Right forelimb (tissue), 1 donor: ENCODE data around the gene COL20A1.
"Not testable (repeated sequence)": the region's sequence is repeated elsewhere in the genome, so short reads cannot be mapped to it uniquely, and the experiment has no call there.

Experiments used
- DNase-seq: peaks from one replicate; pipeline ENCODE4 v3.0.0-alpha.2; 2018

COL20A1 gene

GRCh38 chr20:63291811-63292210 lies 1.2 kb upstream of the COL20A1 start:
- DNase-seq, result no peak

DNA sequence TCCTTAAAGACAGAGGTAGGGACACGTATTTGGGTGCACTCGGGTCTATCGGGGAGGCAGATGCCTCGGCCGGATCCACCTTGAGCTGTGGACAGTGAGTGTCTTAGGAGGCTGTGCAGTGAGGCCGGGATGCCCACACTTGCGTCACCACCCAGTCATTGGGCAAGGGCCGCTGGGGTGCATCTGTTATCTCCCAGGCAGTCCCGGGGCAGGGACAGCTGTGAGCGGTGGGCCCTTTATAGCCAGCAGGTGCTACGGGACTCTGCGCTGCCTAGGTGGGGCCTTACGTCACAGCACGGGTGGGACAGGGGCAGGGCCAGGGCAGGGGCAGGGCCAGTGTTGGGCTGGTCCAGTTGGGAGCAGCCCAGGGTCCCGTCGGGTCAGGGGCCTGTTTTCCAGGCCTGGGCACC lies 689 bp upstream of the COL20A1 start:
- DNase-seq, result no peak

GRCh38 chr20:63293456-63293855 lies 470 bp downstream of the COL20A1 start:
- no peak for DNase-seq

DNA sequence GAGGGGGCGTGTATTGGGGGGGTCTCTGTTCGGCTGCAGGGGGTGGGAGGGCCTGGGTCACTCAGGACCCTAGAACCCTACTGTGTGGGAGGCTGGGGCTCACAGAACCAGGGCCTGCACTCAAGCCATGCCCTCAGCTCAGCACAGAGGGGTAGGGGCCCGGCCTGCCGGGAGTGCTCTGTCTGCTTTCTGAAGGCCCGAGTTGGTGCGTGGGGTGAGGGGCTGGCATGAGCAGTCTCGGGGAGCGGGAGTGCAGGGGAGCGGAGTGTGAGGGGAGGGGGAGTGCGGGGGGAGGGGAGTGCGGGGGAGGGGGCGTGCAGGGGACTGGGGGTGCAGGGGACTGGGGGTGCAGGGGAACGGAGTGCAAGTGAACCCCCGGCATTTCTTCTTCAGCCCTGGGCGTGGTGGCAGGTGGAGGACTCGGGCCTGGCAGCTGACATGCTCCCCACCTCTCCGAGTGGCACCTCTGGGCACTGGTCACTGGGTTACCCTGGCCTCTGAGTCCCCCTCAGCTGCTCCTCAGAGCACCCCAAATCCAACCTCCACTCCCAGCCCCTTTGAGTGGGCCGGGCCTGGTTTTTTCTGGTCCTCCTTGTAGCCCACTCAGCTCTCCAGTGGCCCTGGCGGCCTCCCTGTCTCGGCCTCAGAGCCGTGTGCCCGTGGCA lies 1.0 kb downstream of the COL20A1 start:
- no peak for DNase-seq

- no peak for DNase-seq
Measured at GRCh38 chr20:63294536-63294900, 1.5 kb downstream of the COL20A1 start.

GRCh38 chr20:63295018-63295417 lies 2.0 kb downstream of the COL20A1 start:
- no peak for DNase-seq

- DNase-seq, result no peak
Measured at GRCh38 chr20:63295422-63295821, 2.4 kb downstream of the COL20A1 start.

DNA sequence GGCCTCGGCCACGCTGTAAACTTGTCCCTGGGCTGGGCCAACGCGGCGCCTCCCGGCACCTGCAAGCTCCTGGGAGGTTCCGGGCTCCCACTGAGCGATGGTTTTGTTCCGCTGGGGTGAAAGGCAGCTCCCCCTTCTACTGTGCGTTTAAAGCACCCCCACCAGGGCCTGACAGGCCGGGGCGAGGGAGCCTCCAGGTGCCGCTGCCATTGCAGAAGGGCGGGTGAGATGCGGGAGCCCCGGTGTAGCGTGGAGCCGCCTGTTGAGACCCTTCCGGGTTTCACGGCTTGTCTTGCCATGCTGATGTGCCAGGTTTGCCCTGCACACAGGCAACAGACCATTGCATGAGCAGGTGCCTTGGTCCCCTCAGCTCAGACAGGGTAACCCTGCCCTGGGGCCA lies 2.9 kb downstream of the COL20A1 start:
- DNase-seq, result no peak

DNA sequence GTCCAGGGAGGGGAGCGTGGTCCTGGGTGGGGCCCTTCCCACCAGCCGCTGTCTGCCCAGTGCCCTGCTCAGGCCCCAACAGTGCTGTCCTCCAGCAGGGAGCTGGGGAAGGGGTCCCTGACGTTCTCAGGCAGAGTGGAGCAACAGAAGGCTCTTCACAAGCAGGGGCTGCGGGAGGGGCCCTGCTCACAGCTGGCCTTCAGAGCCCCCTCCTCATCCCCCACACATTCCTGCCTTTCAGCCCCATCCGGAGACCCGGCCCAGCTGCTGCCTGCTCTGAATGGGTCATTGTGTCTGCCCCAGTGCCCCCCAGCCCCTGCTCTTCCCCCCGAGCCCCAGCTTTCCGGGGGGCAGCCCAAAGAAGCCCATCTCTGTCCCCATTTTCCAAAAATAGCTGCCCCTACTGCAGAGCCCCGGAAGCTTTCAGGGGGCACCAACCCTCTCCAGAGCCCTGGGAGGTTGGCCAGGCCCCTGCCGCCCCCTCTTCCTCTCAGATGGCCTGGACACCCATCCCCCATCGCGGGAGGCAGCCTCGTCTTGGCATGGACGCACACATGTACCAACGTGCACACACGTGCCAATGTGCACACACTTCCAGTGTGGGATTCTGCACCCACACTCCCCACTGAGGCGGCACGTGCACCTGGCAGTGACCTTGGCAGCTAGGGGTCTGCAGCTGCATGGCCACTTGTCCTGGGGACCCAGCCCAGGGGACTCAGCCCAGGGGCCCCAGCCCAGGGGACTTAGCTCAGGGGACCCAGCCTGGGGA lies 3.7 kb downstream of the COL20A1 start:
- DNase-seq, result no peak

DNA sequence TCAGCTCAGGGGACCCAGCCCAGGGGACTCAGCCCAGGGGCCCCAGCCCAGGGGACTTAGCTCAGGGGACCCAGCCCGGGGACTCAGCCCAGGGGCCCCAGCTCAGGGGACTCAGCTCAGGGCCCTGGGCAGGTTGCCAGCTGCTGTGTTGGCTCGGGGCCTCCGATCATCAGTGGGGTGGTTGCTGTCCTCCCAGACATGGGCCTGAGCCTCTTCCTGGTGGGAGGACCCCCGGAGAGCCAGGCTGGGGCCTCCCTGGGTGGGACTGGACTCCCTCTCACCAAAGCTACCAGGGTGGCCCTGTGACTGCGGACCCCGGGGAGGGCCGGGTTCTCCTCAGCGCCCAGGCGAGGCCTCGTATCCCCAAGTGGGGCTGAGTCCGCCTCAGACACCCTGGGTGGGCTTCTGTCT lies 4.4 kb downstream of the COL20A1 start:
- no peak for DNase-seq

DNA sequence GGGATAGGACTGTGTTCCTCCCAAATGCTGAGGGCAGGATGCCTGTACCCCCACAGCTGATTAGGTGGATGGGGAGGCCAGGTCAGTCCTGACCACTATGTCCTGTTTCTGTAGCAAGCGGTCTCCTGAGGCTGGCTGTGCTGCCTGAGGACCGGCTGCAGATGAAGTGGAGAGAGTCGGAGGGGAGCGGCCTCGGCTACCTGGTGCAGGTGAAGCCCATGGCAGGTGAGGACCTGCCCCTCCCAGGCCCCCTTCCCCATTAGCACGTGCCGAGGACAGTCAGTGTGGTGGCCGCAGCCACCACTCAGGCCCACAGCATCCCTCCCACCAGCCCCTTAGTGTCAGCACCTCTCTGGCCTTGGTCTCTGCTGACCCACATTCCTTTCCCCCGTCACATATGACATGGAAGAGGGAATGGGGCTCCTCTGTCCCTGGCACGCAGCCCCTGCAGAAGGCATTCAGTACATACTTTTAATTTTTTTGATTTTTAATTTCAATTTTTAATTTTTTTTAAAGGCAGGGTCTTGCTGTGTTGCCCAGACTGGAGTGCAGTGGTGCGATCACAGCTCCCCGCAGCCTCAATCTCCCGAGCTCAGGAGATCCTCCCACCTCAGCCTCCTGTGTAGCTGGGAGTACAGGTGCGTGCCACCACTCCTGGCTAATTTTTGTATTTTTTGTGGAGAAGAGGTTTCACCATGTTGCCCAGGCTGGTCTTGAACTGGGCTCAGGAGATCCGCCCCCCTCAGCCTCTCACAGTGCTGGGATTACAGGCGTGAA lies 5.0 kb downstream of the COL20A1 start:
- no peak for DNase-seq

DNA sequence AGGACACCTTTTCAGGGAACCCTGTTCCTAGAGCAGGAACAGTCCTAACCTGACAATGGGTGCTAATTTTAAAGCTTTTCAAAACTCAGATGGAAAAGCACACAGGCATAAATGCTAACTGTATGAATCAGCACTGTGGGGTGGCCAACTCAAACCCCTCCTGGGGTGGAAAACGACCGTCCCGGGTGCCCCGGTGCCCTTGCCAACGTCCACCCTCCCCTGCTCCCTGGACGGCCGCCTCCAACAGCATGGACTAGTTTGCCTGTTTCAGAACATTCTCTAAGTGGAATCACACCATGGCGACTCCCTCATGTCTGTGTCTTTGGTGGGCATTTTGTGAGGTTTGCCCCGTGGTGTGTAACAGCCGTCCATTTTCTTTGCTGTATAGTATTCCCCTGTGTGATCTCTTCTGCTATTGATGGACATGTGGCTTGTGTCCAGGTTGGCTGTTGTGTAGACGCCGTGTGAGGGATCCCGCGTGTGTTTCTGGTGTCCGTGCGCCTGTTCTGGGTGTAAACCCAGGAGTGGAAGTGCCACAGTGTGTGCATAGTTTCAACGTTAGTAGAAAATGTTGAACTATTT lies 5.8 kb downstream of the COL20A1 start:
- no peak for DNase-seq

- no peak for DNase-seq
Measured at GRCh38 chr20:63301671-63302070, 8.7 kb downstream of the COL20A1 start.

GRCh38 chr20:63303095-63303666 lies 10.2 kb downstream of the COL20A1 start:
- DNase-seq, result no peak

- DNase-seq, result no peak
Measured at GRCh38 chr20:63305393-63305792, 12.4 kb downstream of the COL20A1 start.

GRCh38 chr20:63305933-63306672 lies 13.1 kb downstream of the COL20A1 start:
- DNase-seq, result not testable (repeated sequence)

- no peak for DNase-seq
Measured at GRCh38 chr20:63306673-63307537, 13.9 kb downstream of the COL20A1 start.

DNA sequence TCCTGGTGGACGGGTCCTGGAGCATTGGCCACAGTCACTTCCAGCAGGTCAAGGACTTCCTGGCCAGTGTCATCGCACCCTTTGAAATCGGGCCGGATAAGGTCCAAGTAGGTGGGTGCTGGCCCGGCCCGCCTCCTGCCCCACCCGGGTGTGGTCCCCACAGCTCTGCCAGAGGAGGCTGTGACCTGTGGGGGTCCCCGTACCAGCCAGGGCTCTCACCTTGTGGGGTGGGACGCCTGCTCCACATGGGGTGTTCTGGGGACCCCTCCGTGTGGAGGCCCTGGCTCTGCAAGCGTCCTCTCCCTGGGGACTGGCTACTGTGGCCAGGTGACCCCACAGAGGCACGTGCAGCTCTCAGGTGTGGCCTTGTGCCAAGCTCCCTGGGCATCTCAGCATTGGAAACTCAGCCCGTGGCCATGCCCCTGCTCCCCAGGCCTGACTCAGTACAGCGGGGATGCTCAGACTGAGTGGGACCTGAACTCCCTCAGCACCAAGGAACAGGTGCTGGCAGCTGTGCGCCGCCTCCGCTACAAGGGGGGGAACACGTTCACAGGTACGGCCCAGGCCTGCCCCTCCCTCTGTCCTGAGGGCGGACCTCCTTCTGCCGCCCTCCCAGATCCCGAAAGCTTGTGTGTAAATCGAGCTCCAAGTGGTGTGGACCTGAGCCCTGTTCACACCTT lies 14.7 kb downstream of the COL20A1 start:
- DNase-seq, result no peak

DNA sequence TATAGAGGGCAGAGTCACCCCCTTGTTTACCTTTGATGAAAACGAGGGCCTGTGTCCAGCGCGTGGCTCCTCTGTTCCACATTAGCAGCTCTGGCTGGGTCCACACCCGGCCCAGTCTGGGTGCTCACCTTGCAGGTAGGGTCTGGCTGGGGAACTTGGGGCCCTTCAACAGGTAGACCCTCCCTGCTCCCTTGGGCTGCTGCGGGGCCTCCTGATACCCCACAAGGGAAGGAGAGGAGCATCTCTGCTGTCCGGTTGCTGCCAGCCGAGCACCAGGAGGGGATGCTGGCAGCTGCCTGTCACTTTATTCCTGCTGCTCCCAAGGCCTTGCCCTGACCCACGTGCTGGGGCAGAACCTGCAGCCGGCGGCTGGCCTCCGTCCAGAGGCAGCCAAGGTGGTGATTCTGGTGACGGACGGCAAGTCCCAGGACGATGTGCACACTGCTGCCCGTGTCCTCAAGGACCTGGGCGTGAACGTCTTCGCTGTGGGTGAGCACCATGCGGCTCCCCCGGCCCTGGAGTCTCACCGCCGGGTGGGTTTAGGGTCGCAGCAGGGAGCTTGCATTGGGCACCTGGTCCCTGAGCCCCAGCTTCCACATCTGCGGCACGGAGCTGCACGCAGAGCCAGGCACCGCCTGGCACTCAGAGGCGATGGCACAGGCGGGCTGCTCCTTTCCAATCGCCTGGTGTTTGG lies 15.4 kb downstream of the COL20A1 start:
- DNase-seq, result no peak
